Medulla oblongata (tissue), 1 donor: Measurements from ENCODE around the gene NPPC.
"Not testable (repeated sequence)": the region's sequence is repeated elsewhere in the genome, so short reads cannot be mapped to it uniquely, and the experiment has no call there.

Experiments
- DNase-seq: peaks from one replicate; pipeline ENCODE4 v3.0.0-alpha.2; 2015; ENCODE audit errors: extremely low spot score

NPPC gene

GRCh38 chr2:231886071-231886681 is 40.0 kb downstream of the NPPC start:
- no peak for DNase-seq

DNA sequence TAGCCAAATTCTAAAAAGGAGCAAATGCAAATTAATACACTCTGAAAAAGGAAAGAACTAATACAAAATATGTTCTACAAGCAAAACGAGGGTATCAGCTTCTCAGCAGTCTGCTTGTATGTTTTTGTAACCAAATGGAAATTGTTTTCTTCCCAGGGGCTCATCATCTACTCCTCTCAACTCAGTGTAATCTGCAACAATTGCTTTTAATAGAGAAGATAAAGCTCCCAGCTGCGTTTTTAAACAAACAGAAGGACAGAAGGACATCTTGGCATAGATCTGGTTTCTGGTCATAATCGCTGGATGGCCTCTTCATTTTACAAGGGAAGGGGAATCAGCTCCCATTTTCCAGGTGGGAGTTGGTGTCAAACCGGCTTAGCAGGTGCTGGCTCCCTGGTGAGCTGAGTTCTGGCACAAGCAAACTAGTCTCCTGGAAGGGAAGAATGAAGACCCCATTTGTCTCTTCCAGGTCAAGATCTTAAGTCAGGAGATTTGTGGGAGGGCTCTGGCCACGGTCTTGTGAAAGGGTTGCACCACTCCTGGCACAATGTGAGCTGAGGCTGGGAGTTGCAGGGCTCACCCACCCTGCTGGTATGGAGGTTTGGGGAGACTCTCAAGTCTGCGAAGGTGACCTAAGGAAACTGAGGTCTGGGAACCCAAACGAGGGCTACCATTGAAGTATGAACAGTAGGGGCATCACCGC is 41.6 kb downstream of the NPPC start:
- DNase-seq, result no peak

- no peak for DNase-seq
Measured at GRCh38 chr2:231883468-231883881, 42.7 kb downstream of the NPPC start.

GRCh38 chr2:231882646-231883045 is 43.5 kb downstream of the NPPC start:
- DNase-seq, result no peak

GRCh38 chr2:231880371-231880770 is 45.8 kb downstream of the NPPC start:
- not testable (repeated sequence) for DNase-seq

DNA sequence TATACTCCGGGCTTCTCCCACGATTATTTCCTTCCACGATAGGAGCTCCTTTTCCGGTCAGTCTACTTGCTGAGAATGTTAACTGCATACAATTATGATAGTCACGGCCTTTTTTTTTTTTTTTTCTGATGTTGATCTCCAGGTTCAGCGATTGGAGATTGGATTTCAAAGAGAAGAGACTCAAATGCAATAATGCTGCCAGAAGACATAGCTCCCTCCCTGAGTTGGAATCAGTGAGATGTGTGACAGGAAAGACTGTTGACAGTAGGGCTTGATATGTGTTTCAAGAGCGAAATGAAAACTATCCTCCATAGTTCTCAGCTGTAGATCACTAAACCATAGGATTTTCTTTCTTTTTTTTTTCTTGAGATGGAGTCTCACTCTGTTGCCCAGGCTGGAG is 47.0 kb downstream of the NPPC start:
- DNase-seq, result no peak

- DNase-seq, result no peak
Measured at GRCh38 chr2:231877533-231878456, 48.4 kb downstream of the NPPC start.

DNA sequence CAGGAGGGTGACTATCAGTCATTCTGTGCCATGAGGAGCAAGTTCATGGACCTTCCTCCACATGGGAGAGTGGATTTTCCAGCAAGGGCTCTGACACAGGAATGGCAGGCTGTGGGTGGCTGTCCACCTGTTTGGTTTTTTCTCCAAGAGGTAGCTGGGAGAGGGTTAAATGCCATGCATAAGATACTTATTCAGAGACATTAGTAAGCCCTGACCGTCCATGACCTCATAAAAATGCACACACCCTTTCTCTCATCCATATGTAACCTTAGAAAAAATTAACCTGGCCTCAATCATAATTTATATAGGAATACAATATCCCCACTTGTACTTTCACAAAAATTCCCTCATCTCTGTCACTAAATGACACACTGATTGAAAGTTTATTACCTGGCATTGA is 51.3 kb downstream of the NPPC start:
- no peak for DNase-seq
